Endothelial cell of umbilical vein (primary cell): ENCODE measurements around the gene USH1G. TPM values are rescaled to one million over a fixed set of nuclear protein-coding genes. Genes with fewer than 3 reads are reported as not detected.

Experiments used
- BruUV-seq: library from RNA; stranded (reverse); fragments of 400-500 nt; replicated peaks from 2 replicates; lab custom pipeline; 2021; lab: Mats Ljungman, UMichigan
- CTCF ChIA-PET: fragments of 300-600, 350-600 bp; sonication (Branson Sonifier 250); formaldehyde crosslinking; loops from one replicate; lab custom pipeline; 2021; ENCODE audit warnings: antibody characterized with exemption, inconsistent platforms; lab: Charles Lee
- POLR2A ChIA-PET: fragments of 300-600, 350-600 bp; sonication (Branson Sonifier 250); formaldehyde crosslinking; loops from one replicate; lab custom pipeline; 2021; ENCODE audit warnings: antibody characterized with exemption, inconsistent platforms; lab: Charles Lee
- DNase-seq: peaks from one replicate; pipeline ENCODE4 v3.0.0-alpha.2; 2011; ENCODE audit warnings: low read depth, low spot score
- FAIRE-seq: peaks from 2 replicates; lab custom pipeline; 2011; peaks lifted over from hg19 to GRCh38; lab: Jason Lieb, UNC
- H2AFZ ChIP-seq: 2 replicates; pipeline ENCODE4 v1.6.0; 2012; ENCODE audit warnings: low read depth, low read length, control low read depth, inconsistent platforms
- H3K27ac ChIP-seq: 2 replicates; pipeline ENCODE4 v1.5.1; 2011; ENCODE audit warnings: low read depth, mild to moderate bottlenecking, control low read depth, low read length, moderate library complexity; ENCODE audit not compliant: insufficient read depth
- H3K27me3 ChIP-seq, 2 experiments: 2 replicates each; pipeline versions ENCODE4 v1.6.0 to v1.6.1; 2011; ENCODE audit warnings: low read length in 2 of 2, mixed read lengths in 1 of 2; ENCODE audit not compliant: control insufficient read depth in 2 of 2, insufficient read depth in 2 of 2
- H3K36me3 ChIP-seq, 2 experiments: 2 replicates in 1 of 2; 3 replicates in 1 of 2; pipeline ENCODE4 v1.5.1; 2011; ENCODE audit warnings: low read length in 2 of 2, mild to moderate bottlenecking in 1 of 2, moderate library complexity in 1 of 2; ENCODE audit not compliant: control insufficient read depth in 2 of 2, insufficient read depth in 2 of 2; ENCODE audit errors: extremely low read depth in 1 of 2
- H3K4me1 ChIP-seq: 3 replicates; pipeline ENCODE4 v1.5.1; 2011; ENCODE audit warnings: mild to moderate bottlenecking, low read length; ENCODE audit not compliant: control insufficient read depth, insufficient read depth; ENCODE audit errors: extremely low read depth
- H3K4me2 ChIP-seq: 2 replicates; pipeline ENCODE4 v1.6.1; 2011; ENCODE audit warnings: low read length, control low read depth, mixed read lengths; ENCODE audit not compliant: insufficient read depth
- H3K4me3 ChIP-seq, 3 experiments: fragments of 200-600 bp in 1 of 3; sonication (generic), shearing (Covaris generic) in 1 of 3; replicated peaks in 1 of 3; 2 replicates each; pipeline ENCODE4 v1.5.1; 2011 to 2016; ENCODE audit warnings: control low read depth in 3 of 3, low read length in 3 of 3, mild to moderate bottlenecking in 2 of 3, inconsistent platforms in 1 of 3, low read depth in 1 of 3, moderate library complexity in 1 of 3; ENCODE audit not compliant: insufficient read depth in 1 of 3
- H3K79me2 ChIP-seq: 2 replicates; pipeline ENCODE4 v1.6.0; 2012; ENCODE audit warnings: low read length, inconsistent platforms; ENCODE audit not compliant: control insufficient read depth, insufficient read depth
- H3K9ac ChIP-seq: replicated peaks from 2 replicates; pipeline ENCODE3; 2011; ENCODE audit warnings: low read length, control low read depth; ENCODE audit not compliant: insufficient read depth; ENCODE audit errors: extremely low read depth
- H3K9me1 ChIP-seq: replicated peaks from 3 replicates; pipeline ENCODE4 v1.6.0; 2011; ENCODE audit warnings: mild to moderate bottlenecking, low read length; ENCODE audit not compliant: control insufficient read depth, insufficient read depth; ENCODE audit errors: extremely low read depth
- H3K9me3 ChIP-seq: replicated peaks from 2 replicates; pipeline ENCODE4 v1.5.1; 2012; ENCODE audit warnings: low read length, inconsistent platforms; ENCODE audit not compliant: control insufficient read depth, insufficient read depth
- H4K20me1 ChIP-seq: replicated peaks from 2 replicates; pipeline ENCODE3; 2011; ENCODE audit warnings: mild to moderate bottlenecking, low read length; ENCODE audit not compliant: control insufficient read depth, insufficient read depth; ENCODE audit errors: extremely low read depth
- CTCF ChIP-seq, 2 donors: IDR thresholded peaks; 1 replicate in 1 of 2; 2 replicates in 1 of 2; pipeline ENCODE4 v1.5.1; 2011; ENCODE audit warnings: low read length in 2 of 2, mild to moderate bottlenecking in 2 of 2, moderate library complexity in 2 of 2, control low read depth in 1 of 2, inconsistent platforms in 1 of 2, low read depth in 1 of 2; ENCODE audit not compliant: insufficient read depth in 1 of 2; ENCODE audit errors: extremely low read depth in 1 of 2
- EZH2 ChIP-seq: IDR thresholded peaks from 2 replicates; pipeline ENCODE4 v1.6.1; 2012; ENCODE audit warnings: borderline replicate concordance, low read depth, mild to moderate bottlenecking, moderate library complexity, low read length, inconsistent platforms; ENCODE audit not compliant: severe bottlenecking
- FOS ChIP-seq: IDR thresholded peaks from 2 replicates; pipeline ENCODE4 v1.6.1; 2011; ENCODE audit warnings: mild to moderate bottlenecking, low read length, moderate library complexity, borderline replicate concordance; ENCODE audit not compliant: insufficient read depth
- GATA2 ChIP-seq: IDR thresholded peaks from 2 replicates; pipeline ENCODE4 v1.7.0; 2011; ENCODE audit warnings: low read depth, mild to moderate bottlenecking, moderate library complexity, mixed read lengths, low read length; ENCODE audit not compliant: insufficient read length, insufficient read depth
- JUN ChIP-seq: IDR thresholded peaks from 2 replicates; pipeline ENCODE4 v1.6.1; 2011; ENCODE audit warnings: borderline replicate concordance, low read depth; ENCODE audit not compliant: insufficient read length, insufficient read depth
- MAX ChIP-seq: IDR thresholded peaks from 2 replicates; pipeline ENCODE4 v1.6.1; 2011; ENCODE audit not compliant: insufficient read depth, insufficient read length
- MYC ChIP-seq: IDR thresholded peaks from one replicate; pipeline ENCODE4 v1.6.1; 2011; ENCODE audit warnings: mild to moderate bottlenecking, low read depth, low read length
- POLR2A ChIP-seq: IDR thresholded peaks from 2 replicates; pipeline ENCODE4 v1.6.1; 2012; ENCODE audit warnings: low read depth, mild to moderate bottlenecking, control low read depth, low read length
- POLR2AphosphoS5 ChIP-seq: IDR thresholded peaks from 2 replicates; pipeline ENCODE4 v1.6.1; 2012; ENCODE audit warnings: low read depth, mild to moderate bottlenecking, control low read depth, low read length, moderate library complexity; ENCODE audit not compliant: insufficient read depth
- dilution Hi-C: fragments of 300-500 bp; cut with MboI; formaldehyde crosslinking; loops from one replicate; pipeline ENCODE4 v1.15.0; 2019; ENCODE audit warnings: low sequenced_read_pairs; ENCODE audit not compliant: extremely low pct_ligation_motif_present
- intact Hi-C: fragments of 100-400 bp; cut with micrococcal nuclease; formaldehyde crosslinking; loops from one replicate; pipeline ENCODE4 v1.10.0; 2022
- polyA plus RNA-seq, 4 experiments: library from polyadenylated mRNA; depleted of rRNA in 3 of 4; stranded (reverse) in 3 of 4; unstranded in 1 of 4; fragments of >200 nt; gene quantifications; 2 replicates each; pipeline versions ENCODE4 v1.2.1 to v1.2.3, GENCODE V29; 2011 to 2012; ENCODE audit warnings: missing spikeins in 1 of 4
- total RNA-seq: library from RNA; stranded (reverse); gene quantifications from 2 replicates; pipeline ENCODE4 v1.2.3, GENCODE V29; 2021

Gene USH1G
- total and polyA plus RNA-seq, 2 donors (not counting 3 experiments of a cell fraction or from before 2014, with no cell fraction given): not detected

- POLR2A ChIA-PET: no interaction called here
- intact Hi-C loops (no loop called here), dilution Hi-C loops (no loop called here)
- Histone ChIP-seq H3K9me1 (no peaks in the 10 kb centered on the region), H3K9me3 (no peaks in the 10 kb centered on the region), H2AFZ (no peak overlapping the region), H3K4me1 (no peaks in the 10 kb centered on the region), H3K4me3 (no peak overlapping the region), H3K79me2 (no peaks in the 10 kb centered on the region), H3K4me2 (no peak overlapping the region), H3K36me3 (no peaks in the 10 kb centered on the region), H3K27ac (no peak overlapping the region), H3K9ac (no peak overlapping the region), H4K20me1 (no peaks in the 10 kb centered on the region), H3K27me3 (no peaks in the 10 kb centered on the region)
- CTCF ChIA-PET: interaction anchor here (1.5 to 3.8 kb wide), 2 partner anchors 9 to 28 kb away, joined by 5 to 19 read pairs; partner anchors contain the start of gene OTOP2
- BruUV-seq: no TSS peak
- DNase-seq (no peak), FAIRE-seq (no peak)
- TF ChIP-seq GATA2 (no peak), POLR2A (no peak), JUN (no peak), CTCF (IDR thresholded peaks at IDR 0.05; ENCODE audit: extremely low read depth in 1 of 2, insufficient read depth in 1 of 2, low read depth in 1 of 2, low read length in 2 of 2) (no peak), MAX (no peak), EZH2 (no peak), FOS (no peak), MYC (no peak), POLR2AphosphoS5 (no peak)
Measured at GRCh38 chr17:74951680-74952421, 28.8 kb upstream of the USH1G start.
